ENCODE results near the gene C1orf174. TPM values are rescaled to one million over a fixed set of nuclear protein-coding genes. Genes with fewer than 3 reads are reported as not detected.

C1orf174 gene
- total RNA-seq: 27.9 and 31.7 TPM in 2 replicates

DNA sequence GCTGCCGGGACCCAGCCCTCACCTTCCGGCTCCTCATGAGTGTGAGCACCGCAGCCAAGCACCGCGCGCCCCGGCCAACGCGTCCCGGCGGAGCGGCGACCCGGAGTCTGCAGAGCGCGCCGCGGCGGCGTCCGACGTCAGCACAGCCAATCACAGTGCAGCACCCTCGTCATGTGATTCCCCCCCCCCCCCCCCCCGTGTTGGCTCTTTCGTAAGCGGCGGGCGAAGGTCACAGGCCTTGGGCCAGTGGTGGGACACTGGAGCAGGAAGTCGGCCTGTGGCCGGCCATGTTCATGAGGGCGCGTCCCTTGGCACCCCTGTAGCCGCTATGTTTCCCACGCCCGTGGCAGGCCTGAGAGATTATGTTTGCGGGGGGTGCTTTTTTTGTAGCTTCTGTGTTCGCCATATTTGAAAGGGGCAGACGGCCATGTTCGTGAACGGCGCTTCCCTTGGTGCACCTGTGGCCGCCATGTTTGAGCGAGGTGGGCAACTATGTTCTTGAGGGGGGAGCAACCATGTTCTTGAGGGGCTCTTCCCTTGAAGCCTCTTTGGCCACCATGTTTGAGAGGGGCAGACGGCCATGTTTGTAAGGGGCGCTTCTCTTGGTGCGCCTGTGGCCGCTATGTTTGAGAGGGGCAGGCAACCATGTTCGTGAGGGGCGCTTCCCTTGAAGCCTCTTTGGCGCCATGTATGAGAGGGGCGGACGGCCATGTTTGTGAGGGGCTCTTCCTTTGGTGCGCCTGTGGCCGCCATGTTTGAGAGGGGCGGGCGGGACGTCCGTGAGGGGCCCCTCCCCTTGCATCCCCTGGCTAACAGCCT is at the start of gene C1orf174:
Gene C1orf174 (minus strand): TSS at position 123 of the 819 bp plus-strand sequence. CDS start 86 bp downstream, at position 37.

DNA sequence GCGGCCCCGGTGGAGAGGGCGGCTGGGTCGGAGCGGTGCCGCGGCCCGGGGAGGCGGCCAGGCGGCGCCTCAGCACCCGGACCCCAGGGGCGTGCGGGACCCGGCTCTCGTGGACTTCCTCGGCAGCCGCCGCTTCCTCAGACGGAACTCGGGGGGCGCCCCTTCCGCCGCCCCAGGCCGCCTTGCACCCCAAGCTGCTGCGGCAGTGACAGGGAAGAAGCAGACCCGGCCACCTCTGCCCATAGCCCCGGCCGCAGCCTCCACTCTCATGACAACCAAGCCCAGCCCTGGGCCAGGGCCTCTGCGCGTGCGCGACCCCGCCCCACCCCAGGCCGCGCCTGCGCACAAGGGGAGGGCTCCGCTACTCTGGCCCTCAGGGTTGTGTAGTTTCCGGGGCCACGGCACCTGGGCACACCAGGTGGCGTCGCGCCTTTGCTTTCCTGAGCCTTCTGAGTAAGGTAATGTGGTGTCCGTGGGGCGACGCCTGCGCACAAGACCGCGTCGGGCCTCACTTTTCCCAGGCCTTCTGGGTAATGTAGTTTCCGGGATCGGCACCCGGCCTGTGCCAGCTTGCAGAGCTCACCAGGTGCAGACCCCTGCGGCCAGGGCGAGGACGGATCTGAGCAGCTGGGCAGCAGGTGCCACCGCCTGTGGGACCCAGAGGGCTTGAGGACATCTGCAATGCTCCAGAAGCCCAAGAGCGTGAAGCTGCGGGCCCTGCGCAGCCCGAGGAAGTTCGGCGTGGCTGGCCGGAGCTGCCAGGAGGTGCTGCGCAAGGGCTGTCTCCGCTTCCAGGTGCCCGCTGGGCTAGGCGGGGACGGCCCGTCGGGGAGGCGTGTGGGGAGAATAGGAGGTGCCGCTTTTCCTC is 42.9 kb downstream of the C1orf174 start, which contains the start of the genes CEP104 and DFFB:
Gene CEP104 (minus strand): TSS at position 289 of the 868 bp plus-strand sequence. CDS start 4,804 bp downstream, outside the sequence.
Gene DFFB (plus strand): TSS at position 554 of the 868 bp plus-strand sequence. CDS start 128 bp downstream, at position 682.

Other genes with a start within 250 kb of the C1orf174 start
- under 0.01 TPM in 1 of 2 replicates, not detected in the other for gene TP73, start 247.8 kb downstream of the C1orf174 start, total RNA-seq
- gene CCDC27, start 147.8 kb downstream of the C1orf174 start, total RNA-seq: not detected in 2 replicates
- gene SMIM1, start 127.5 kb downstream of the C1orf174 start, total RNA-seq: 0.39 TPM in 1 of 2 replicates, not detected in the other
- 27.2 and 30.3 TPM in 2 replicates for gene LRRC47, start 103.8 kb downstream of the C1orf174 start, total RNA-seq
- gene CEP104, start 43.1 kb downstream of the C1orf174 start, total RNA-seq: 17.3 and 19.9 TPM in 2 replicates
- gene DFFB, start 42.8 kb downstream of the C1orf174 start, total RNA-seq: 8.8 and 10.8 TPM in 2 replicates